ENCODE results near the gene L3MBTL4. TPM values are rescaled to one million over a fixed set of nuclear protein-coding genes. Genes with fewer than 3 reads are reported as not detected.
"Not testable (repeated sequence)": the region's sequence is repeated elsewhere in the genome, so short reads cannot be mapped to it uniquely, and the experiment has no call there.

The L3MBTL4 gene
- total RNA-seq, 2 experiments from 2014 or later, result not detected

- Histone ChIP-seq H4K20me1 (ENCODE audit: insufficient read depth, low read length) (no peaks in the 10 kb centered on the region), H3K9me3 (ENCODE audit: low read length) (no peaks in the 10 kb centered on the region), H3K36me3 (ENCODE audit: insufficient read depth, low read length) (no peaks in the 10 kb centered on the region), H3K79me2 (ENCODE audit: insufficient read depth, low read depth, low read length) (no peaks in the 10 kb centered on the region), H3K4me2 (ENCODE audit: low read length) (no peak overlapping the region), H3K9me2 (ENCODE audit: insufficient read depth, low read length) (no peaks in the 10 kb centered on the region), H3K4me1 (ENCODE audit: insufficient read depth, low read length, poor library complexity, severe bottlenecking) (no peaks in the 10 kb centered on the region), H3K4me3 (ENCODE audit: low read depth, low read length, poor library complexity, severe bottlenecking) (no peak overlapping the region), H3K27ac (ENCODE audit: low read depth, low read length, poor library complexity, severe bottlenecking) (no peak overlapping the region), H2AFZ (ENCODE audit: low read length) (no peak overlapping the region)
- no TSS peak for BruUV-seq (replicated peaks)
- intact Hi-C loops (cut with micrococcal nuclease; ENCODE audit: unreplicated experiment), result no loop called here
- POLR2A ChIA-PET, result interaction anchor here (0.8 kb wide), 1 partner anchor 14 kb away, joined by 3 read pairs; no protein-coding TSS in a partner anchor
- CTCF ChIA-PET (ENCODE audit: unreplicated experiment), result interaction anchor here (0.5 kb wide), 1 partner anchor 81 kb away, joined by 3 read pairs; no protein-coding TSS in a partner anchor
- no peak for DNase-seq (ENCODE audit: low spot score)
- no peak for TF ChIP-seq EZH2phosphoT487 (IDR thresholded peaks at IDR 0.05; ENCODE audit: borderline replicate concordance, low read depth, low read length)
- no peak for TF ChIP-seq CTCF (conservative IDR thresholded peaks at IDR 0.05; ENCODE audit: low read length)
Observed at GRCh38 chr18:6396276-6396675, 18.4 kb downstream of the L3MBTL4 start.

GRCh38 chr18:6389005-6389404 lies 25.7 kb downstream of the L3MBTL4 start:
- H2AFZ ChIP-seq (ENCODE audit: low read length), result no peak overlapping the region
- H3K4me3 ChIP-seq (ENCODE audit: low read depth, low read length, poor library complexity, severe bottlenecking), result no peak overlapping the region
- H3K9me3 ChIP-seq (ENCODE audit: low read length), result no peaks in the 10 kb centered on the region
- BruUV-seq (replicated peaks), result no TSS peak
- H3K36me3 ChIP-seq (ENCODE audit: insufficient read depth, low read length), result no peaks in the 10 kb centered on the region
- intact Hi-C loops (cut with micrococcal nuclease; ENCODE audit: unreplicated experiment), result no loop called here
- ChIA-PET CTCF (ENCODE audit: unreplicated experiment) (no interaction called here), POLR2A (no interaction called here)
- H3K79me2 ChIP-seq (ENCODE audit: insufficient read depth, low read depth, low read length), result no peaks in the 10 kb centered on the region
- no peaks in the 10 kb centered on the region for H4K20me1 ChIP-seq (ENCODE audit: insufficient read depth, low read length)
- no peaks in the 10 kb centered on the region for H3K4me1 ChIP-seq (ENCODE audit: insufficient read depth, low read length, poor library complexity, severe bottlenecking)
- no peak for DNase-seq (ENCODE audit: low spot score)
- H3K4me2 ChIP-seq (ENCODE audit: low read length), result no peak overlapping the region
- TF ChIP-seq CTCF (conservative IDR thresholded peaks at IDR 0.05; ENCODE audit: low read length), result no peak
- no peak for TF ChIP-seq EZH2phosphoT487 (IDR thresholded peaks at IDR 0.05; ENCODE audit: borderline replicate concordance, low read depth, low read length)
- no peaks in the 10 kb centered on the region for H3K9me2 ChIP-seq (ENCODE audit: insufficient read depth, low read length)
- H3K27ac ChIP-seq (ENCODE audit: low read depth, low read length, poor library complexity, severe bottlenecking), result no peak overlapping the region

- CTCF ChIA-PET (ENCODE audit: unreplicated experiment), result no interaction called here
- no peaks in the 10 kb centered on the region for H3K9me2 ChIP-seq (ENCODE audit: insufficient read depth, low read length)
- H2AFZ ChIP-seq (ENCODE audit: low read length), result no peak overlapping the region
- TF ChIP-seq EZH2phosphoT487 (IDR thresholded peaks at IDR 0.05; ENCODE audit: borderline replicate concordance, low read depth, low read length), result no peak
- TF ChIP-seq CTCF (conservative IDR thresholded peaks at IDR 0.05; ENCODE audit: low read length), result no peak
- POLR2A ChIA-PET, result interaction anchor here (0.7 kb wide), 1 partner anchor 737 kb away, joined by 4 read pairs; no protein-coding TSS in a partner anchor
- no peaks in the 10 kb centered on the region for H3K9me3 ChIP-seq (ENCODE audit: low read length)
- H4K20me1 ChIP-seq (ENCODE audit: insufficient read depth, low read length), result no peaks in the 10 kb centered on the region
- no peak for DNase-seq (ENCODE audit: low spot score)
- no peaks in the 10 kb centered on the region for H3K36me3 ChIP-seq (ENCODE audit: insufficient read depth, low read length)
- no TSS peak for BruUV-seq (replicated peaks)
- no peak overlapping the region for H3K4me2 ChIP-seq (ENCODE audit: low read length)
- no peak overlapping the region for H3K4me3 ChIP-seq (ENCODE audit: low read depth, low read length, poor library complexity, severe bottlenecking)
- intact Hi-C loops (cut with micrococcal nuclease; ENCODE audit: unreplicated experiment), result no loop called here
- no peaks in the 10 kb centered on the region for H3K4me1 ChIP-seq (ENCODE audit: insufficient read depth, low read length, poor library complexity, severe bottlenecking)
- no peaks in the 10 kb centered on the region for H3K79me2 ChIP-seq (ENCODE audit: insufficient read depth, low read depth, low read length)
- no peak overlapping the region for H3K27ac ChIP-seq (ENCODE audit: low read depth, low read length, poor library complexity, severe bottlenecking)
Observed at GRCh38 chr18:6382963-6383362, 31.7 kb downstream of the L3MBTL4 start.

GRCh38 chr18:6377473-6377872 lies 37.2 kb downstream of the L3MBTL4 start:
- CTCF ChIA-PET (ENCODE audit: unreplicated experiment); H3K79me2 ChIP-seq (ENCODE audit: insufficient read depth, low read depth, low read length); BruUV-seq (replicated peaks); H3K27ac ChIP-seq (ENCODE audit: low read depth, low read length, poor library complexity, severe bottlenecking); H3K4me1 ChIP-seq (ENCODE audit: insufficient read depth, low read length, poor library complexity, severe bottlenecking); H3K4me2 ChIP-seq (ENCODE audit: low read length); H3K4me3 ChIP-seq (ENCODE audit: low read depth, low read length, poor library complexity, severe bottlenecking); H3K9me2 ChIP-seq (ENCODE audit: insufficient read depth, low read length); H3K36me3 ChIP-seq (ENCODE audit: insufficient read depth, low read length); H3K9me3 ChIP-seq (ENCODE audit: low read length); intact Hi-C loops (cut with micrococcal nuclease; ENCODE audit: unreplicated experiment); H4K20me1 ChIP-seq (ENCODE audit: insufficient read depth, low read length); H2AFZ ChIP-seq (ENCODE audit: low read length); DNase-seq (ENCODE audit: low spot score); POLR2A ChIA-PET: not testable (repeated sequence)
